Measurements from ENCODE around the gene OVOL1.

OVOL1 gene

DNA sequence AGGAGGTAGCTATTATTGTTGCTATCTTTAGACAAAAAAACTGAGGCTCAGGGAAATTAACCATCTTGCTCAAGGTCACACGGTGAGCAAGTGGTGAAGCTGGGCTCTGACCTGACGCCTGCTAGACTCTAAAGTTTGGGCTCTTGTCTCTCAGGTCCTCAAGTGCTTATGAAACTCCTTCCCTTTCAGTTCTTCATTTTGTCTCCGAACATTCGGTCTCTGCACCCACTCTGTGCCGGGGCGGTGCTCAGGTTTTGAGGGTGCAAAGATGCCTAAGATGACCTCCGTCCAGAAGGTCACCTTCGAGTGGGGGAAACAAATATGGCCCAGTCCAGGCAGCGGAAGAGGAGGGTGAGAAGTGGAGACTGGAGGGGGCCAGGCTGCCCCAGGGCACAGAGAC, 16.0 kb downstream of the OVOL1 start:
- no peak for DNase-seq (ENCODE audit: low read depth)
- TF ChIP-seq, protein P1, sequence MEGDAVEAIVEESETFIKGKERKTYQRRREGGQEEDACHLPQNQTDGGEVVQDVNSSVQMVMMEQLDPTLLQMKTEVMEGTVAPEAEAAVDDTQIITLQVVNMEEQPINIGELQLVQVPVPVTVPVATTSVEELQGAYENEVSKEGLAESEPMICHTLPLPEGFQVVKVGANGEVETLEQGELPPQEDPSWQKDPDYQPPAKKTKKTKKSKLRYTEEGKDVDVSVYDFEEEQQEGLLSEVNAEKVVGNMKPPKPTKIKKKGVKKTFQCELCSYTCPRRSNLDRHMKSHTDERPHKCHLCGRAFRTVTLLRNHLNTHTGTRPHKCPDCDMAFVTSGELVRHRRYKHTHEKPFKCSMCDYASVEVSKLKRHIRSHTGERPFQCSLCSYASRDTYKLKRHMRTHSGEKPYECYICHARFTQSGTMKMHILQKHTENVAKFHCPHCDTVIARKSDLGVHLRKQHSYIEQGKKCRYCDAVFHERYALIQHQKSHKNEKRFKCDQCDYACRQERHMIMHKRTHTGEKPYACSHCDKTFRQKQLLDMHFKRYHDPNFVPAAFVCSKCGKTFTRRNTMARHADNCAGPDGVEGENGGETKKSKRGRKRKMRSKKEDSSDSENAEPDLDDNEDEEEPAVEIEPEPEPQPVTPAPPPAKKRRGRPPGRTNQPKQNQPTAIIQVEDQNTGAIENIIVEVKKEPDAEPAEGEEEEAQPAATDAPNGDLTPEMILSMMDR (conservative IDR thresholded peaks at IDR 0.05; ENCODE audit: low read depth, low read length) = no peak
- H3K4me3 ChIP-seq (ENCODE audit: low read length) = no peak overlapping the region

DNA sequence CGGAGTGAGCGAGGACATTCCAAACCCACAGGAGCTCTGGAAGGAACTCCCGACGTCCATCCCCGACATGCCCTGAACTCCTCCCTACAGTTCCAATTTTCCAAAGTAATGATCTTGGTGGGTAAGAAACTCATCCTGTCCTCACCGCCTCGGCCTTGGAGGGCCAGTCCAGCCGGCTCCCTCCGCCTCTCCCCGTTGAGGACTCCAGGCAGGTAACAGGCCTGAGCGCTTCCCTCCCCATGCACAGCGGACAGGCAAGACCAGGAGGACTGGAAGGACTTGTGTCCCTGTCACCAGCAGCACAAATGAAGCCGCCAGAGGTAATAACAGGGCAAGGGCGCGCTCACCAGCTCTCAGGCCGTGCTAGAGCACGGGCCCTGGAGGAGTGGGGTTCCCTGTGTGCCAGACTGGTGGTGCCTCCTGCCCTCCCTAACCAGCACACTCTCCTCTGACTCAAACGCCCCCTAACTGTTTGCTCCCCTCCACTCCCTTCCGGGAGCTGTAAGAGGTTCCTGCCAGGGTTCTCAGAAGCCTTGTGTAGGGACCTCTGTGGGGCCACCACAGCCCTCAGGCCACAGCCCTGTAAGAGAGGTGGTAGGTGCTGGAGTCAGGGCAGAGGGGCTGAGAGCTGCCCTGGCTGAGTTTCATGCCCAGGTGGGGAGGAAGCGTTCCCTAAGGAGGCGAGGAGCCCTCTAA, 17.1 kb downstream of the OVOL1 start:
- no peak for DNase-seq (ENCODE audit: low read depth)
- TF ChIP-seq, protein P1 (conservative IDR thresholded peaks at IDR 0.05; ENCODE audit: low read depth, low read length) = no peak
- no peak overlapping the region for H3K4me3 ChIP-seq (ENCODE audit: low read length)

DNA sequence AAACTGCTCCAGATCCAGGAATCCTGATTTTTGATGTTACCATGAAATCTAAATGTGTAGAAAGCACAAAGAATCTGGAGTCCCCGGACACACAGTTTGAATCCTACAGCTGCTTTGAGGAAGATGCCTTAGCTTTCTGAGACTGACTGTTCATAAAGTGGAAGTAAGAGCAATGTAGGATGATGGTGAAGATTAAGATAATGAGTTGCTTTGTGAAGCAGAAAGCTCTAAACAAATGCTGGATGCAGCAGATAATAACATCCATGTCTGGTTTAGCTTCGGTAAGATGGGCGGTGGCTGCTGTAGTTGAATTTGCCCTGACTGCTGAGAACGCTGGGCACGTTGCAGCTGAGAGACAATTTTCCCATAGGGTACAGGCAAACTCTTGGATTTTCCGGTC, 20.1 kb downstream of the OVOL1 start:
- no peak overlapping the region for H3K4me3 ChIP-seq (ENCODE audit: low read length)
- TF ChIP-seq, protein P1 (conservative IDR thresholded peaks at IDR 0.05; ENCODE audit: low read depth, low read length) = no peak
- no peak for DNase-seq (ENCODE audit: low read depth)

DNA sequence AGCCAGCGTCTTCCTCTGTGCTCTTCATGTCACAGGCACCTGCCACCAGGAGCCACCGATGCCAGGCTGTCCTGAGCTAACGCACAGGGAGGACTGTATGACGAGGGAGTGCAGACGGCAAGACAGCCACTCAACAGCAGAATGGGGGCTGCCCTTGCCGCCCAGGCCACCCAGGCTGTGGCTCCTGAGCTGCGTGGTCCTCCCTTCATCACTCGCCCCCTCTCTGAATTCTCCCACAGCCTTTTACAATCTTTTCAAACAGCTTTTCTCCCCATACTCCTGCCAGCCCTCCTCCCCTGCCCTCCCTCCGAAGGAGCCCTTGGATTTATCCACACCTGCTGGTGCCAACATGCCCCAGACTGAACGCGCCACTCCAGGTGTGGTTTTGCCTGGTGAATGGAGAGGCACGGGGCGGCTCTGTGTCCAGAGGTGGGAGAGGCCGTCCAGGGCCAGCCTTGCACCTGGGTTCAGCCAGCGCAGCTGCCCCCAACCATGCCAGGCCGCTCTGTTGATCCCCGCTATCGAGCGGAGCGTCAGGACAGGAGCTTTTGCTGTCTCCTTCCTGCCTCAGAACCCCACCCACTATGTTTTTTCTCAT, 22.0 kb downstream of the OVOL1 start:
- no peak overlapping the region for H3K4me3 ChIP-seq (ENCODE audit: low read length)
- DNase-seq (ENCODE audit: low read depth) = no peak
- TF ChIP-seq, protein P1 (conservative IDR thresholded peaks at IDR 0.05; ENCODE audit: low read depth, low read length) = no peak

DNA sequence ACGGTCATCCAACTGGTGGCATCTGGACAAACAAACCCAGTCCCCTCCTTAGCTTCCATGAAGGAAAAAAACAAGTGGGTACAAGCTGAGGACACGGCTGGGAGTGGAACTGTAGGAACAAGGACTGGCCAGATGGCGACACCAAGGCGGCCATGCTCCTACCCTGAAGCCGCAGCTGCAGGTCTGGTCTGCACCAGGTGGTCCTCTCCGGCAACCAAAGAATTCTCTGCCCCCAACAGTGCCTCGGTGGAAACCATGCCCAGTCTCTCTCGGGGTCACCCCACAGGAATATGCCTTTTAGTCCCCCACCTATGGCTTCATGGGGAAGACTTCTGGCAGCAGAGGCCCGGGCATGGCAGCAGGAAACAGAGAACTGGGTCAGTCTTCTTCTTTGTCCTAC, 22.6 kb downstream of the OVOL1 start:
- no peak for DNase-seq (ENCODE audit: low read depth)
- no peak overlapping the region for H3K4me3 ChIP-seq (ENCODE audit: low read length)
- TF ChIP-seq, protein P1 (conservative IDR thresholded peaks at IDR 0.05; ENCODE audit: low read depth, low read length) = no peak

DNA sequence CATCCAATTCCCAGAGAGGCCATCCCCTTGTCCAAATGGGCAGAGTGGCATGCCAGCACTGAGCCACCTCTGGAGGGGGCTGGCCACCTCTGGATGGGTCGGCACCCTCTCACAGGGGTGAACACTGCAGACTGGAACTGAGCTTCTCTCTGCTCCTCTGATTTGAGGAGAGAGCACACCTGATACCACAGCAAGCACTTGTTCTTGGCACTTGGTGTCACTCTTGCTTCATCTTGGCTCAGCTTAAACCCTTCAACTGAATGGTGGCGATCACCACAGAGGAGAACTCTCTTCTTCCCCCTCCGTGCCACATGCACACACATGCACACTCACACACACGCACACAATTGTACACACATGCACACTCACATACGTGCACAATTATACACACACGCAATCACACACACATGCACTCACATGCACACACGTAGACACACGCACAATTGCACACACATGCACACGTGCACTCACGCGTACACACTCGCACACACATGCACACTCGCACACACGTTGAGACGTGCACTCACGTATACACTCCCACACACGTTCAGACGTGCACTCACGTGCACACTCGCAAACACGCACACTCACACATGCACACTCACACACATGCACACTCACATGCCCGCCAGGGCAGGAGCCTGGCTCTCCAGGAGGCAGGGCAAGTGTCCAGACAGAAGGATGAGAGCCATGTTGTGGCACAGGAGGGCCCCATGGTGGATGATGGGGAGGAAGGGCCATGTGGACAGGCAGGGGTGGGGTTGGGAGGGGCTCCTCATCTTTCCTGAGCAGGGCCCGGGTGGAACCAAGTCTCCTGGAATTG, 23.4 kb downstream of the OVOL1 start:
- TF ChIP-seq, protein P1 (conservative IDR thresholded peaks at IDR 0.05; ENCODE audit: low read depth, low read length) = no peak
- H3K4me3 ChIP-seq (ENCODE audit: low read length) = no peak overlapping the region
- DNase-seq (ENCODE audit: low read depth) = no peak
